Measurements from ENCODE around the gene E2F8.

Gene E2F8

DNA sequence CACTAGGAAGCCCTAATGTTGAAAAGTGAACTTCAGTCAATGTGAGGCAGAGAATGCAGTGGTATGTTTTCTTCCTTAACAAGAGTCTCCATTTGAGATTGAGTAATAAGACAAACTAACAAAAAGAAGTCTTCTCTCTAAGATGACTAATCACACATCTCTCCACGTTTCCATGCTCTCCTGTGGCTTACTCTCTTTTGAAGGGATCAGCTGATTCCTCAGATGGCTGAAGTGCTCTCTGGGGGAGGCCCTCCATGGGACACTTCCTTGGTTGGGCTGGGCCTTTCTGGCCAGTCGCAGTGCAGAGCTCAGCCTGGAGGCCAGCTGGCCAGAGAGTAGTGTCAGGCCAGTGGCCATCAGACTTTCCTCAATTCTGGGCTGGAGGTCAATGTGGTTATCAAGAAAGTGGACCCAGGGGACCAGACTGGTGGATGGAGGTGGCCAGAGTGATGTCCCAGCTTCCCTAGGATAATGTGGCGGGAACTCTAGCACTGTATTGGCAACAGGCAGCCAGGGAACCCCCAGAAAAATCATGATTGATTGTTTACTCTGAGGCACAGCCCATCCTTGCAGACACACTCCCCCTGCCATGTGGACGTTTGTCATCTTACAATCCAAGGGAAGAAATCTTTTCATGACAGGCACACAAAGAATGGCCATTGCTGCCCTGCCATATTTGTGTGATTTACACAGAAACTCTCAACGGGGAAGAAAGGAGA is 53.5 kb downstream of the E2F8 start:
- DNase-seq (ENCODE audit: low read depth, low spot score) = no peak

DNA sequence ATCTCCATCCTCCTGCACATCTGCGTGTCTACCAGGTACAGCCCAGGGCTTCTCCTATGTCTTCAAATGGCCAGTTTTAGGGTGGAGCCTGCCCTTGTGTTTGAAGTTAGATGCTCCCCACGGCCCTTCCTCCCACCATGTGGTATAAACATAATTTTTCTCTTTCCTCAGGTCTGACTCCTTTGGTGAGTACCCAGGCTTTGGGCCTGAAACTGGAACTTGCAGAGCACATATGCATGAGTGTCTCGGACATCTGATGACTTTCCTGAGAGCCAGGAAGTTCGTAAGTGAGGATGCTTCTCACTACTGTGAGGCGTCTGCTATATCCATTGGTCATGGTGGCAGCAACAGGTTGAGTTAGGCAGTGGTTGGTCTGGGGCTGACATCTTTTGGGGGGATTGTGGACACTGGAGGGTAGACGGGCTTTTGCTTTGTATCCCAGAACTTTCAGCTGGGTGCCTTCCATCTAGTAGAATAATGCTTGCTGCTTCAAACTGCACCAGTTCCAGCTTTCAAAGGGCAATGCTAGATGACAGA is 55.2 kb downstream of the E2F8 start:
- DNase-seq (ENCODE audit: low read depth, low spot score) = no peak

DNA sequence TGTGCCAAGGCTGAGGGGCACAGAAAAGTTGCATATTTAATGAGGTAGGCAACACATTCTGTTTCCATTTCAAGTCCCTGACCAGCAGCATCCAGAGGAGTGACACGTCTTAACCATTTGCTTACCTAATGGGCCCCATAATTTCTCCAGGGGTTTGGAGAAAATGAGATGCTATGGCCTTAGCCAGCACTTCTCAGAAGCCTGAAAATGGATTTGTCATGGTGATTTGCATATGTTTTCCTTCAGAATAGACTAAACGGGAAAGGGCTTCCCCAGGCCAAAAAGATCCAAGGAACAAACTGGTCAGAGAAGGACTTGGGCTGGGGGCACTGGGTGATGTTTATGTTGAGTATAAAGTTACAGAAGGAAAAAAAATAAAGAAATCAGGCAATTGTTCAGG is 55.7 kb downstream of the E2F8 start:
- DNase-seq (ENCODE audit: low read depth, low spot score) = no peak

DNA sequence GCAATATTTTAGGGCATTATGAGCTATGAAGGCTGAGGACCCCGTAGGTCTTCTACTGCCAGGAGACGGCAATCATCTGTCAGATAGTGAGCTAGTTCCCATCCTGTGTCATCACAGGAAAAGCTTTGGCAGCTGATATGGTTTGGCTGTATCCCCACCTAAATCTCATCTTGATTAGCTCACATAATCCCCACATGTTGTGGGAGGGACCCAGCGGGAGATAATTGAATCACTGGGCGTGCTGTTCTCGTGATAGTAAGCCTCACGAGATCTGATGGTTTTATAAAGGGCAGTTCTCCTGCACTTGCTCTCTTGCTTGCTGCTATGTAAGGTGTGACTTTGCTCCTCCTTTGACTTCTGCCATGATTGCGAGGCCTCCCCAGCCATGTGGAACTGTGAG is 57.1 kb downstream of the E2F8 start:
- DNase-seq (ENCODE audit: low read depth, low spot score) = no peak

DNA sequence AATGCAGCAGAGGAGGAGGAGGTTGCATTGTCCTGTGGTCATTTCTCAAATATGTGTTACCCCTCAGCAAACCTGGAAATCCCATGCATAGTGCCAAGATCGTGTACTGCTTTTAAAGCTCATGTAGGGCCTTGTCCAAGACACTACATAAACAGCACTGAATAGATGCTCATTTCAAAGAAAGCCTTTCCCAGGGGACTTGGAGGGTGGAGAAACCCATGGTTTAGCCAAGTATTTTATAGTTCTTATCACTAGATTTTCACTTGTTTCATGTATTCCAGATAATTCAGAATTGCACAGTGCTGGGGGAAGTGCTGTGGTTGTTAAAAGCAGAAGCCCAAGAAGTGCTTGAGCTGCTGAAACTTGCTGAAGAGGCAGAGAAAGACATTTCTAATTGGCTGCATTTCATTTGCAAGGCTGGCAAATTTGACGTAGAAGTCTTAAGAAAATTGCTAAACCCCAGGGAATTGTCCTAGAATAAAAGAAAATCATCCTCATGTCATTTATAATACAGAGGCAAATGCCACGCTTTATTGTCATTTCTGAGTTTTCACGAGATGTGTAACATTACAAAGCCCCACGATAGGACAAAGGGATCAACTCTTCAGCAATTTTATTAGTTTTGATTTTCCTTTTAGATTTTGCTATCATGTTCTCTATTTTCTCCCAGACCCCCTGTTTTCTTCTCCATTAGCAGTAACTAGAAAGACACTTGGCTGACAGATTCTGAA is 59.0 kb downstream of the E2F8 start:
- DNase-seq (ENCODE audit: low read depth, low spot score) = no peak

DNA sequence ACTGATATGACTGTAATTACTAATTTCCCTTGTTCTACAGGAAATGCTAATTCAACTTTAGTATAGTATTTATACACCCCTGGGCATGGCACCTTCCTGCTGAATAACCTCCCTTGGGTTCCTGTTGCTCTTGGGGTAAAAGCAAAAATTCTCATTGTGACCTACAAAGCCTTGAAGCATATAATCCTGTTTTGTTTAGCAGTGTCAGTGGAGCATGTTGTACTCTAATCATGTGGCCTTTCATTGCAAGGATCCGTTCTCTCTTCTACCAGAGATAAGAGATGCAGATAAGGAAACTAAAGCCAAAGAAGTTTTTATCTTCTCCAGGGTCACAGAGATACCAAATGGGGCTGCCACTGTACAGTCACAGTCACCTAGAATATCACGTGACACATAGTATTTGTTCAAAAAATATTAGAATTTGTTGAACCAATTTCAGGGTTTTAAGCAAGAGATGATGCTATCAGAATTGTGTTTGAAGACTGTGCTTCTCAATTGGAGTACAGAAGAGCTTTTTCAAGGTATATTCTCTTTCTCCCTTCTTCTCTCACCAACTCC is 64.0 kb downstream of the E2F8 start:
- DNase-seq (ENCODE audit: low read depth, low spot score) = no peak

All from brain pericyte (primary cell).